HepG2 (cell line): ENCODE data around the gene ACP7. TPM values are rescaled to one million over a fixed set of nuclear protein-coding genes. Genes with fewer than 3 reads are reported as not detected.
A peak's percentile ranks its signal among the peaks of the same experiment; 100 is the strongest.
"Not testable (repeated sequence)": the region's sequence is repeated elsewhere in the genome, so short reads cannot be mapped to it uniquely, and the experiment has no call there.

Experiments used
- ATAC-seq: fragments of 200-7000 bp; cut with Tn5 transposase; 3 replicates; pipeline ENCODE4 v1.9.1; 2020; ENCODE audit warnings: mild to moderate bottlenecking, moderate library complexity
- BruUV-seq: library from RNA; stranded (reverse); fragments of 400-500 nt; replicated peaks from 2 replicates; lab custom pipeline; 2021; lab: Mats Ljungman, UMichigan
- CTCF ChIA-PET: fragments of 300-600 bp; formaldehyde crosslinking; extraction: SDS; loops from one replicate; lab custom pipeline; 2021; ENCODE audit warnings: low total read pairs, inconsistent platforms, low intra/inter-chr PET ratio; lab: Yijun Ruan, JAX
- POLR2A ChIA-PET: fragments of 350-600 bp; sonication (Branson Sonifier 250); formaldehyde crosslinking; loops from one replicate; lab custom pipeline; 2020; ENCODE audit warnings: antibody characterized with exemption, inconsistent platforms; lab: Yijun Ruan, JAX
- DNase-seq: peaks from one replicate; pipeline ENCODE4 v3.0.0-alpha.2; 2015; ENCODE audit warnings: low spot score
- FAIRE-seq: peaks from 3 replicates; lab custom pipeline; 2011; peaks lifted over from hg19 to GRCh38; lab: Jason Lieb, UNC
- H2AFZ ChIP-seq: one replicate; pipeline ENCODE4 v1.6.1; 2011; ENCODE audit warnings: low read length, inconsistent platforms
- H3K27ac ChIP-seq: fragments of 300-600 bp; 3 replicates; pipeline ENCODE4 v1.8.0; 2011; ENCODE audit warnings: mixed run types, mild to moderate bottlenecking, mixed read lengths, low read length, inconsistent platforms; ENCODE audit not compliant: insufficient read depth; ENCODE audit errors: extremely low read length
- H3K27me3 ChIP-seq, 2 experiments: fragments of 200-600 bp in 1 of 2; 2 replicates in 1 of 2; 3 replicates in 1 of 2; pipeline versions ENCODE4 v1.6.0 to v1.8.0; 2011; ENCODE audit warnings: low read length in 2 of 2, mild to moderate bottlenecking in 2 of 2, moderate library complexity in 2 of 2, inconsistent platforms in 1 of 2; ENCODE audit not compliant: insufficient read depth in 2 of 2, control insufficient read depth in 1 of 2
- H3K36me3 ChIP-seq, 2 experiments: fragments of 200-600 bp in 1 of 2; replicated peaks in 1 of 2; 2 replicates in 1 of 2; 3 replicates in 1 of 2; pipeline versions ENCODE4 v1.5.1 to v1.8.0; 2011; ENCODE audit warnings: low read length in 2 of 2, inconsistent platforms in 1 of 2; ENCODE audit not compliant: insufficient read depth in 2 of 2, control insufficient read depth in 1 of 2
- H3K4me1 ChIP-seq: 2 replicates; pipeline ENCODE4 v1.5.1; 2012; ENCODE audit warnings: low read length, inconsistent platforms; ENCODE audit not compliant: insufficient read depth
- H3K4me2 ChIP-seq: 2 replicates; pipeline ENCODE4 v1.6.0; 2011; ENCODE audit warnings: low read depth, low read length, inconsistent platforms
- H3K4me3 ChIP-seq, 3 experiments: fragments of 200-600 bp in 1 of 3; sonication (generic), shearing (Covaris generic) in 1 of 3; replicated peaks in 1 of 3; 2 replicates each; pipeline ENCODE4 v1.5.1; 2011 to 2016; ENCODE audit warnings: low read length in 3 of 3, inconsistent platforms in 2 of 3, low read depth in 2 of 3, mild to moderate bottlenecking in 2 of 3, control low read depth in 1 of 3, mixed read lengths in 1 of 3; ENCODE audit not compliant: insufficient read depth in 1 of 3
- H3K79me2 ChIP-seq: one replicate; pipeline ENCODE4 v1.6.1; 2011; ENCODE audit warnings: low read length, inconsistent platforms; ENCODE audit not compliant: insufficient read depth
- H3K9ac ChIP-seq: 2 replicates; pipeline ENCODE4 v1.6.0; 2011; ENCODE audit warnings: mild to moderate bottlenecking, low read depth, low read length, inconsistent platforms; ENCODE audit not compliant: insufficient read depth
- H3K9me3 ChIP-seq: 2 replicates; pipeline ENCODE4 v1.5.1; 2012; ENCODE audit warnings: mild to moderate bottlenecking, low read length
- H4K20me1 ChIP-seq: 2 replicates; pipeline ENCODE4 v1.6.0; 2011; ENCODE audit warnings: inconsistent platforms, mild to moderate bottlenecking, low read length, moderate library complexity; ENCODE audit not compliant: insufficient read depth
- ZNF589 ChIP-seq: sonication (generic); formaldehyde crosslinking; conservative IDR thresholded peaks from 2 replicates; pipeline ENCODE4 v1.8.0; 2022; ENCODE audit warnings: mild to moderate bottlenecking, moderate library complexity, missing genetic modification reagents
- WGBS: methylation state at CpG from one replicate; pipeline ENCODE4 v1.1.6; 2017; ENCODE audit warnings: low lambda C conversion rate; 5-methylcytosine and 5-hydroxymethylcytosine counted together
- in situ Hi-C: cut with HindIII; loops from 2 replicates; pipeline ENCODE4 v1.10.0; 2017; ENCODE audit warnings: low pct_unique_long_range_greater_than_20kb; ENCODE audit not compliant: extremely low pct_ligation_motif_present
- intact Hi-C: fragments of 100-400 bp; cut with micrococcal nuclease; formaldehyde crosslinking; loops from one replicate; pipeline ENCODE4 v1.10.0; 2022; ENCODE audit not compliant: unreplicated experiment
- polyA plus RNA-seq, 8 experiments: library from polyadenylated mRNA; depleted of rRNA in 3 of 8; stranded (reverse) in 7 of 8; unstranded in 1 of 8; fragments of >200 nt; fragmentation: Illumina TruSeq in 4 of 8; extraction: Trizol in 4 of 8; gene quantifications; 2 replicates each; pipeline versions ENCODE4 v1.2.1 to v1.2.3, GENCODE V29; 2011 to 2016; ENCODE audit warnings: low read depth in 4 of 8, missing spikeins in 1 of 8, mixed read lengths in 1 of 8; ENCODE audit not compliant: insufficient read depth in 1 of 8
- total RNA-seq, 5 experiments: library from RNA; depleted of rRNA; stranded (reverse); fragments of >200 nt; fragmentation: Illumina TruSeq; extraction: Trizol; gene quantifications; 2 replicates each; pipeline ENCODE4 v1.2.3, GENCODE V29; 2016; ENCODE audit warnings: low read depth in 1 of 5
- TF ChIP-seq, protein P1 (sequence below): sonication (generic); formaldehyde crosslinking; IDR thresholded peaks from 2 replicates; pipeline ENCODE4 v1.5.0; 2020; ENCODE audit warnings: mild to moderate bottlenecking, missing genetic modification reagents

The ACP7 gene
- total and polyA plus RNA-seq, 2 of the 13 experiments (the other 11 are each of a cell fraction or from before 2014, with no cell fraction given), result not detected

DNA sequence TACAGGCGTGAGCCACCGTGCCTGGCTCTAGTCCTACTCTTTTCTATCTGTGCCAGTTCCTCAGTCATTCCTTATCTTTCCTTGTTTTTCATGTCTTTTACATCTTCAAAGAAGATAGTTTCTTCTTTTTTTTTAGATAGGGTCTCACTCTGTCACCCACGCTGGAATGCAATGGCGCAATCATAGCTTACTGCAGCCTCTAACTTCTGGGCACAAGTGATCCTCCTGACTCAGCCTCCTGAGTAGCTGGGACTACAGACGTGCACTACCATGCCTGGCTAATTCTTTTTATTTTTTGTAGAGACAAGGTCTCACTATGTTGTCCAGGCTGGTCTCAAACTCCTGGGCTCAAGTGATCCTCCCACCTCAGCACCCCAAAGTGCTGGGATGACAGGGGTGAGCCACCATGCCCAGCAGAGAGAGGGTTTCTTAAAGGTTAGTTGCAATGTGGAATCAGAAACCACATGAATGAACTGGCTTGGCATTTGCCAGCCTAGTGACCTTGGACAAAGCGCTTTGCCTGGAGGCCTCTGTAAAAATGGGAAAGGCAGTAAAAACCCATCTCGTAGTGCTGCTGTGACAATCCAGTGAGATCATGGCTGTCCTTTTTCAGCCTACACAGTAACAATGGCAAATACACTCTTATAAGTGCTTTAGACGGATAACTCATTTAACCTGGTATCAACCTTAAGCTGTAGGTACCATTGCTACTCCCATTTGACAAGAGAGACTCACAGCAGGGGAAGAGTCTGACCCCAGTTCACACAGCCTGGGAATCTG lies 3.9 kb downstream of the ACP7 start:
- ChIA-PET CTCF (no interaction called here), POLR2A (no interaction called here)
- Histone ChIP-seq H3K79me2 (no peaks in the 10 kb centered on the region), H3K4me1 (peaks cover 7% of the 10 kb centered on the region; the same call in 1 of the 2 replicates), H3K27me3 (peaks cover 3 to 21% of the 10 kb centered on the region in 2 experiments), H4K20me1 (no peaks in the 10 kb centered on the region), H3K9me3 (no peaks in the 10 kb centered on the region), H3K36me3 (no peaks in the 10 kb centered on the region), H3K27ac (no peak overlapping the region), H2AFZ (no peak overlapping the region), H3K9ac (no peak overlapping the region), H3K4me3 (no peak overlapping the region), H3K4me2 (no peak overlapping the region)
- DNase-seq, result no peak
- 38% methylated on average over 8 of the region's 8 CpGs for WGBS
- TF ChIP-seq ZNF589, result no peak
- TF ChIP-seq, protein P1, sequence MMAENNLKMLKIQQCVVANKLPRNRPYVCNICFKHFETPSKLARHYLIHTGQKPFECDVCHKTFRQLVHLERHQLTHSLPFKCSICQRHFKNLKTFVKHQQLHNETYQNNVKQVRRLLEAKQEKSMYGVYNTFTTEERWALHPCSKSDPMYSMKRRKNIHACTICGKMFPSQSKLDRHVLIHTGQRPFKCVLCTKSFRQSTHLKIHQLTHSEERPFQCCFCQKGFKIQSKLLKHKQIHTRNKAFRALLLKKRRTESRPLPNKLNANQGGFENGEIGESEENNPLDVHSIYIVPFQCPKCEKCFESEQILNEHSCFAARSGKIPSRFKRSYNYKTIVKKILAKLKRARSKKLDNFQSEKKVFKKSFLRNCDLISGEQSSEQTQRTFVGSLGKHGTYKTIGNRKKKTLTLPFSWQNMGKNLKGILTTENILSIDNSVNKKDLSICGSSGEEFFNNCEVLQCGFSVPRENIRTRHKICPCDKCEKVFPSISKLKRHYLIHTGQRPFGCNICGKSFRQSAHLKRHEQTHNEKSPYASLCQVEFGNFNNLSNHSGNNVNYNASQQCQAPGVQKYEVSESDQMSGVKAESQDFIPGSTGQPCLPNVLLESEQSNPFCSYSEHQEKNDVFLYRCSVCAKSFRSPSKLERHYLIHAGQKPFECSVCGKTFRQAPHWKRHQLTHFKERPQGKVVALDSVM (CRISPR knock-in tag), result peak; percentile 61; the same call in 1 of the 2 replicates
- BruUV-seq, result no TSS peak
- no peak for FAIRE-seq
- intact Hi-C loops, result no loop called here
- ATAC-seq, result no peak
- in situ Hi-C loops, result loop anchor here (5.0 kb wide), 1 partner anchor 56 kb away; the partner anchor contains the start of gene FBXO27

DNA sequence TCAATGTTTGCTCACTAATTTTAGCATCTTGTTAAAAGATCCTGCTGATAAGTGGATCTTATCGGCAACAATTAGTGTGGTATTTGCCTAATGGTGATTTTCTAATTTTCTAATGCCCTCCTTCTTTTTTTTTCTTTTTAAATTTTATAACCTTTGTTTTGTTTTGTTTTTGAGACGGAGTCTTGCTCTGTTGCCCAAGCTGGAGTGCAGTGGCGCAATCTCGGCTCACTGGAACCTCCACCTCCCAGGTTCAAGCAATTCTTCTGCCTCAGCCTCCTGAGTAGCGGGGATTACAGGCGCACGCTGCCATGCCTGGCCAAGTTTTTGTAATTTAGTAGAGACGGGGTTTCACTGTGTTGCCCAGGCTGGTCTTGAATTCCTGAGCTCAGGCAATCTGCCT lies 5.8 kb downstream of the ACP7 start:
- H3K4me2 ChIP-seq, H3K36me3 ChIP-seq, H3K4me3 ChIP-seq, H3K27ac ChIP-seq, FAIRE-seq, DNase-seq, H3K27me3 ChIP-seq, H4K20me1 ChIP-seq, H3K4me1 ChIP-seq, in situ Hi-C loops, H3K9ac ChIP-seq, H2AFZ ChIP-seq, H3K9me3 ChIP-seq, ATAC-seq, POLR2A ChIA-PET, BruUV-seq, H3K79me2 ChIP-seq, CTCF ChIA-PET, intact Hi-C loops: not testable (repeated sequence)
- WGBS, result 29% methylated on average over 8 of the region's 8 CpGs
